GM18507 (cell line): Measurements from ENCODE around the gene FAM50B.
A peak's percentile ranks its signal among the peaks of the same experiment; 100 is the strongest.

ENCODE experiments used
- DNase-seq: peaks from one replicate; pipeline ENCODE4 v3.0.0; 2011; ENCODE audit warnings: low read depth; ENCODE audit not compliant: insufficient read length; ENCODE audit errors: extremely low spot score
- FAIRE-seq: peaks from 2 replicates; lab custom pipeline; 2011; peaks lifted over from hg19 to GRCh38; lab: Jason Lieb, UNC

The FAM50B gene, protein sequence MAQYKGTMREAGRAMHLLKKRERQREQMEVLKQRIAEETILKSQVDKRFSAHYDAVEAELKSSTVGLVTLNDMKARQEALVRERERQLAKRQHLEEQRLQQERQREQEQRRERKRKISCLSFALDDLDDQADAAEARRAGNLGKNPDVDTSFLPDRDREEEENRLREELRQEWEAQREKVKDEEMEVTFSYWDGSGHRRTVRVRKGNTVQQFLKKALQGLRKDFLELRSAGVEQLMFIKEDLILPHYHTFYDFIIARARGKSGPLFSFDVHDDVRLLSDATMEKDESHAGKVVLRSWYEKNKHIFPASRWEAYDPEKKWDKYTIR

DNA sequence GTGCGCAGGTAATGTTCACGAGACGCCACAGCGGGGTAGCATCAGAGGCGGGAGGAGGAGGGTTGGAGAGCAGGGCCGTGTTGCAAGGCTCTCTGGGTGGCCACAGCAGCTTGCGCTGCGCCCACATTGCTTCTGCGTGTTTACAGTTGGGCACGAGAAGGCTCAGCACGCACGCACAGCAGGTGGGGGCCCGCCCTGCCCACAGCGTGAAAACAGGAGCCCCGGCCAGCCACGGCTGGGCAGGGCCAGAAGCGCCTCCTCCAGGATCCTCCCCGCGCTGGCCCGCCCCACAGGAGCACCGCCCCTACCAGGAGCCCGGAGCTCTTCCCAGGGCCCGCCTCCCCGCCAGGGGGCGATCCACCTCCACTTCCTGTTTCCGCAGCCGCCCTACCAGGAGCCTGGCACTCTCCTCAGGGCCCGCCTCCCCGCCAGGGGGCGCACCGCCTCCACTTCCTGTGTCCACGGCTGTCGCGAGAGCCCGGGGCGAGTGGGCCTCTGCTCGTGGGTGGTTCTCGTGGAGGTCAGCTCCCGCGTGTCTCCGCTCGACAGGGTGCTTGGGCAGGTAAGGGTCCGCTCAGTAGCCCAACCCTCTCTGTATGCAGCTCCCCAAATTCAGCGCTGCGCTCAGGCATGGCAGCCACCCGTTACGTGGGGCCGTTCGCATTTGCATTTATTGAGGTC, at the start of gene FAM50B:
Gene FAM50B, plus strand, starts transcription at position 449 of the 681 bp plus-strand sequence. CDS start 439 bp downstream, outside the sequence.
- DNase-seq (peak; percentile 62), FAIRE-seq (peak; percentile 5)

DNA sequence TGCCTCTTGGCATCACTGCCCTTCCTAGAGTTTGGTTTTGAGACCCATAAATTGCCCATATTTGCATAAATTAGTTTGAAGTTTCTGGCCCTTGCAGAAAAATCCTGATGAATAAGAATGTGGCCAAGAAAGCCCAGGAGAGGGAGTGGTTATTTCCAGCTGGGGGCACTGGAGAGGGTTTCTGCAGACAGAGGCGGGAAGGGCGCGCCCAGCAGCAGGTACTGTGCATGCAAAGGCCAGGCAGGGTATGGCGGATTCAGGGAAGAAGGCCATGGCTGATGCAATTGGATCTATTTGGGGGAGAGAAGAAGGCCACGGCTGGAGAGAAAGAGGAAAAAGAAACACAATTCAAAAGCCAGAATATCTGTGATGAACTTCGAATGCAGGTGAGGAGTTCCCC, 49.5 kb upstream of the FAM50B start:
- FAIRE-seq (no peak), DNase-seq (no peak)

DNA sequence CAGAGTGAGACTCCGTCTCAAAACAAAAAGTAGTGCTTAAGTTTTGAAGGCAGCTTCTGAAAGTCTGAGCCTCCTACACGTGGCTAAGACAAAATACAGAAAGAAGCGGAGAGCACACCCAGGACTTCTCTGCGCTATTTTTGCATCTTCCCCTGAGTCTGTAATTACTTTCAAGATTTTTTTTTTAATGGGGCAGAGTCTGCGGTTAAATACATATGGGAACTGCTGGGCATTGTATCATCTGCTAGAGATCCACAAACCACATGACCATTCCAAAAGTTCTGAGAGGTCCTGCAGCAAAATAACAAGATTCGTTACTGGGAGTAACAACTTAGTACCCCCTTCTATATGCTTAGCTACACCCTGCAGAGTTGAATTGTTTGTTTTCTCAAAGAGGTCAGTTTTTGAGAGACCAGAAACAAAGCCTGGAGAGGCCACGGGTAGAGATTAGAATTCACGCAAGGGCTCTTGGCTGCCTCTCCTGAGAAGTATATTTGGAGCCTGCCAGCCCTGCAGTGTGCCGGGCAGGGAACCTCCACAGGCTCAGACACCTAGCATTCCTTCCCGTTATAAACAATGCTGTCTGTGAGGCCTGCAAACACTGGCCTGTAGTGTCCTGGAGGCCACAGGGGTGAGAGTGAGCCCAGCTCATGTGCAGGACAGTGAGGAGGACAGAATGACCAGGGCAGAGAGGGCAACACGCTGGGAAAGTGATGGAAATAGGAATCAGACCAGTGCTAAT, 48.2 kb upstream of the FAM50B start:
- FAIRE-seq (no peak), DNase-seq (no peak)

DNA sequence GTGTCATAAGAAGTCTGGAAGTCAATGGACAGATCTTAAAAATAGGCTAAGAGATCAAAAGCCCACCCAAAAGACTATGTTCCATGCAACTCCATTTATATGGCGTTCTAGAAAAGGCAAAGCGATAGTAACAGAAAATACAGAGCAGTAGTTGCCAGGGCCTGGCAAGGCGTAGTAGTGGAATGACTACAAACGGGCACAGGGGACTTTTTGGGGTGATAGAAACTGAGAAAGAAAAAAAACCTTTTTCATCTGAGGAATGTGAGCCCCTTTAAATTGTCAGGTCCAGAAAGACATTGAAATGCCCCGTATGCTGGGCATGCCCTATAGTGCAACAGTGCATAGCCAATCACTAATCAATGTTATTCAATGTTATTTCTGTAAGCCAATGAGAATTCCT, 47.2 kb upstream of the FAM50B start:
- DNase-seq (no peak), FAIRE-seq (peak; percentile 12)

DNA sequence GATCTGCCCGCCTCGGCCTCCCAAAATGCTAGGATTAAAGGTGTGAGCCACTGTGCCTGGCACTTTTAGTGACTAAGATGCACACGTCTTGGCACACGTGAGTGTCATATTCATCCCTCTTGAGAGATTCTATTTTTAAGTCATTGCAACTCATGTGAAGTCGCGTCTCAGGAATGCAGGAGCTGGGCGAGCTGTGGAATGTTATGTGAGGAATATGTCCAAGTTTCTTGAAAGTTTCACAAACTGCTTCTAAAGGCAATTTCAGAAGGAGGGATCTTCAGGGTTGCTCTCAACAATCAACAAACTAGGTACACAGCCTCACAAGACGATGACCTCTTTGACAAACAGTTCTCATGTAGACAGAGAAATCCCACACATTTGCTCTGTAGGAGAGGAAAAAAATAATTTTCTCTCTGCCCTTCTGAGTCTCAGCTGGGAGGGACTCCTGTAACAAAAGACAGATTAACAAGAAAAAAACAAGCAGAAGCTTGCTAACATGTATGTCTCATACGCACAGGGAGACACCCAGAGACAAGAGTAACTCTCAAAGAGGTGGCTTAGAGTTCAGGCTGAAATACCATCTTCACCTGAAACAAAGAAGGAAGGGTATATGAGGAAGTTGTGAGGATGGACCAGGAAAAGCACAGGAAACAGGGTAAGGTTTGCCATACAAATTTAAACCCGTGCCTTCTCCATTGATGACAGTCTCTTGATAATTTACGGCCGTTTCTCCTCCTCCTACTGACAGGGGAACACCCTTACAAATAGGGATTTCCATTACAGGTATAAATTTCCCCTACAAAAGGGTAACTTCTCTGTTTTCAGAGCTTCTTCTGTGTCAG, 45.3 kb upstream of the FAM50B start:
- DNase-seq = no peak
- FAIRE-seq = no peak

DNA sequence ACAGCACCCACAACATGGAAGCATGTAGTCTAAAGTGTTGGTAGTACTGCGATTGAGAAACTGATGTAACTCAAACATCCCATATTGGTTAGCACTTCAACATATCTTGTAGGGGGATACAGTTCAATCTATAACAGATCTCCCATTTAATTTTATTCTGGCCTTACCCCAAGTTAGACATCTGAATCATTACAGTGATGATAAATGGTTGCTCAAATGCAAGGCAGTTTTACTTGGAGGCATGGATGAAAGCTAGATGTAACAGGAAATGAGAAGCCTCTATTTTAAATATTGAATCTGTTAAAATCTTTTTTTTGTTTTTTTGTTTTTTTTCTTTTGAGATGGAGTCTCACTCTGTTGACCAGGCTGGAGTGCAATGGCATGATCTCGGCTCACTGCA, 44.2 kb upstream of the FAM50B start:
- FAIRE-seq (no peak), DNase-seq (no peak)

DNA sequence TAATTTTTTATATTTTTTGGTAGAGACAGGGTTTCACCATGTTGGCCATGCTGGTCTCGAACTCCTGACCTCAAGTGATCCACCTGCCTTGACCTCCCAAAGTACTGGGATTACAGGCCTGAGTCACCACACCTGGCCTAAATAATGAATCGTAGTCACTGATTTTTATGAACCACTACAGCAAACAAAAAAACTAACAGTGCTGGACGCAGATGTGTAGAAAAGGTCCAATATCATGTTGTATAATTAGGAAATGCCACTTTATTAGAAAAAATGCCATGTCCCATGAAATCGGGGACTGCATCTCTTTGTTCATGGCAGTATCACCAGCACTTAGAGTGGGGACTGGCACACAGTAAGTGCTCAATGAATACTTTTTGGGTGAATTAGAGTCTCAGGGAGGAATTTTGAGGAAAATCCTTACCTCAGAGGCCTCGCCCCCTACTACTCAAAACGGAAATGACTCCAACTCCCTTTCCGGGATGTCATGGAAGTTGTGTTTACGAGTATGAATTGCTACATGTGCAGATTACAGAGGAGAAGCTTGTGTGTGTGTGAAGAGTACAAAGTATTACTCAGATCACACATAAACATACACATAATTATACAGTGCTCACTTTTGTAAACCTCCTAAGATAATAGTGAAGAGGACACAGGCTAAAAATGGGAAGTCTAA, 43.6 kb upstream of the FAM50B start:
- DNase-seq (no peak), FAIRE-seq (no peak)

DNA sequence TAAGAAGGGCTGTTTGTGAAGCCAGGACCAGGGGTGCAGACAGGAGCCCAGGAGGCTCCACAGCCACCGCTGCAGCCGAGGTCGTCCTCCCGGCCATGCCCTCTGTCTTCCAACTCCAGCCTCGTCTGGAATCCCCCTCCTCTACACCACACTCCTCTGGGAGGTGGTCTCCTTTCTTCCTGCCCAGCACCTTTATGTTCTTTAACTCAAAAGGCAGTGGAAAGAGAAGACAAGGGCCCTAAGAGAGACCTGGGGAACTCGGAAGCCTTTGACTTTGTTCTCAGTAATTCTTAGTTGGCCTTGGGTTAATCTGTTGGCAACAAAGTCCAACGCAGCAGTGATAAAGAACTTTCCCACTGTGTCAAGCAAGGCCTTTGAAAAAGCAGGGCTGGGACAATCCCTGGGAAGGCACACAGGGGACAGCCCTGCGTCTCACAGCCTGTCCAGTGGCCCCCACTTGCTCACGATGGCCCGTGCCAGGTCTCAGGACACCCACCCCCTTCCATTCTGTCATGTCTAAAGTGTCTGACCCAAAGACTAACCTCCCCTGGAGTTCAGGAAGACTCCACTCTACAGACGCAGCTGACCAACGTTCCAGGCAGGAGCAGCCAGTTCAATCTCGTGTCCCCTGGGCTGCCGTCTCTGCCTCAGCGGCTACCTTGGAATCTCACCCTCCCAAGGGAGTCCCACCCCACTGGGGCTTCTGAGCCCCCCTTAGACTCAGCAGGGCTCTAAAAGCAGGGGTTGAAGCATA, 42.8 kb upstream of the FAM50B start:
- FAIRE-seq = no peak

DNA sequence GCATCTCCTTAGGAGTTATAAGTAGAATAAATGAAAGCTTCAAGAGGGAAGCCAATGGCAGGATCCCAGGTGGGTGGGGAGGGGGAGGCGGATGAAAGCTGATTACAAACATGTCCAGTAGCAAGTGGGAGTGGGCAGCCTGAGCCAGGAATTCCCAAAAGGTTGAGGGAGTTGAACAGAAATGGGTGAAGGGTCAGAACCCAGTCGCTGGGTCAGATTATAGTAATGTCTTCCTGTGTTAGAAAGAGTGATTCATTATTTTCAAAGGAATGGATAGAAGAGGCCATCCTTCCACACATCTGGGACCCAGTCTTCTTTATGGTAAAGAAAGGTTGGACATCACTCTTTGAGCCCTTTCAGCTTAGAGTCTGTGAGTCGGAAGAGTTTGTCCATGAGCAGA, 41.0 kb upstream of the FAM50B start:
- no peak for DNase-seq
- FAIRE-seq = no peak

More for the DNA sequence above, 42.8 kb upstream of the FAM50B start:
- DNase-seq = no peak

DNA sequence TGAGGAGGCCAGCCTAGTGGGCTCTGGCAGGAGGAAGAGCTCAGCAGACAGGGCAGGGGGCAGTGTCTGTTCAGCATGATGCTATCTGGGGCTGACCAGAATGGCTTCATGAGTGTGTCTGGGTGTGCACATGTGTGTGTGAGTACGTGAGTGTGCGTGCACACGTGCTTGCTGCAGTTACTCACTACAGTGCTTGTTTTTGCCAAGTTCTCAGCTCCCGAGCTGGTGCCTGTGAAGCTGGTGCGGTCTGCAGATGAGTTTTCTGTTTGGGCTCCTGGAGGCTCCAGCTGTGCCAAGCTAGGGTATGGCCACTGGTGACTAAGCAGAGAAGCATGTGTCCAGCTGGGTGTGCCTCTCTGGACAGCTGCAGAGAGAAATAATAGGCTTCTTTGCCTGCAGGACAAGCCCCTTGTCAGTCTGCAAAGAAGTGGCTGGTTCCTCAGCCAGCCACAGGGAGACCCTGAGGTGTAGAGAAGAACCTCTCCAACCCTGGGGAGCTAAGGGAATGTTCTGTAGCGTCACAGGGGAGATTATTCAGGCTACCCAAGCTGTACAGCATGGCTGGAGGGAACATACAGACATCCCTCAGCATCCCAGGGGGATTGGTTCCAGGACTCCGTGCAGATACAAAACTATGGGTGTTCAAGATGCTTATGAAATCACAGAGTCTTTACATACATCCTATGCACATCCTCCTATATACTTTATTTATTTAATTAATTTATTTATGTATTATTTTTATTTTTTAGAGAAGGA, 40.2 kb upstream of the FAM50B start:
- no peak for FAIRE-seq
- no peak for DNase-seq

DNA sequence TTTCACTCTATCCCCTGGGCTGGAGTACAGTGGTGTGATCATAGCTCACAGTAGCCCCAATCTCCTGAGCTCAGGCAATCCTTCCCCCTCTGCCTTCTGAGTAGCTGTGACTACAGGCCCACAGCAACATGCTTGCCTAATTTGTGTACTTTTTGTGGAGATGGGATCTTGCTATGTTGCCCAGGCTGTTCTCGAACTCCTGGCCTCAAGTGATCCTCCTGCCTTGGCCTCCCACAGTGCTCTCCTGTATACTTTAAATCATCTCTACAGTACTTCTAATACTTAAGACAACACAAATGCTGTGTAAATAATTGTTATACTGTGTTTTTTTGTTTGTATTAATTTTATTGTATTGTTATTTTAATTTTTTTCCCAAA, 39.7 kb upstream of the FAM50B start:
- DNase-seq = no peak
- no peak for FAIRE-seq

DNA sequence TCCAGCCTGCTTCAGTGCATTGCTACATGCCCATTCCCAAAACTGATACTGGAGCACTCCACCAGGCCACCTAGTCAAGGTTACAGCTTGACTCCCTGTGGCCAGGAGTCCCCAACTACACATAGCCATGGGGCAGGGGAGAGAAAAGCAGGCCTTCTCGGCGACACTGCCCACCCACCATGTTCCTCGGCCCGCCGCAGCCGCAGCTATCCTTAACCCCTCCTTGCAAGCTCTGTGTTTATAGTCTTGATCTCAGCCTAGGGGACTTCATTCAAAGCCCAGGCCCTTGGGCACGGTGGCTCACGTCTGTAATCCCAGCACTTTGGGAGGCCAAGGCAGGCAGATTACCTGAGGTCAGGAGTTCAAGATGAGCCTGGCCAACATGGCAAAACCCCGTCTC, 39.2 kb upstream of the FAM50B start:
- FAIRE-seq = no peak

DNA sequence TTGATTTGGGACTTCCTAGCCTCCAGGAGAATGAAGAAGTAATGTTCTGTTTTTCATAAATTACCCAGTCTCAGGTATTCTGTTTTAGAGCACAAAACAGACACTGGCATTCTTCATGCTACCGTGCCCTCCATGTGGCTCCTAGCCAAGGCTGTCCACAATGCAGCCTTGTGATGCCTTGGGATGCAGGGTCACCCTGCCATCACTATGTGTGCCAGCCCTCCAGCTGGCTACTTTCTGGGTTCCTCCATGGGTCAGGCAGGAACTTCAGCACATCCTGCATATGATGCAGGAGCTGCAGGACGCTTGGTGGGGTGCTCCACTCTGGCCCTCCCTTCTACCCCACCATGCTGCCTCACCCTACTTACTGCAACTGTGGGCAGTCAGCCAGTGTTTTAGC, 38.0 kb upstream of the FAM50B start:
- DNase-seq (no peak), FAIRE-seq (no peak)

More for the DNA sequence above, 39.2 kb upstream of the FAM50B start:
- DNase-seq = no peak

DNA sequence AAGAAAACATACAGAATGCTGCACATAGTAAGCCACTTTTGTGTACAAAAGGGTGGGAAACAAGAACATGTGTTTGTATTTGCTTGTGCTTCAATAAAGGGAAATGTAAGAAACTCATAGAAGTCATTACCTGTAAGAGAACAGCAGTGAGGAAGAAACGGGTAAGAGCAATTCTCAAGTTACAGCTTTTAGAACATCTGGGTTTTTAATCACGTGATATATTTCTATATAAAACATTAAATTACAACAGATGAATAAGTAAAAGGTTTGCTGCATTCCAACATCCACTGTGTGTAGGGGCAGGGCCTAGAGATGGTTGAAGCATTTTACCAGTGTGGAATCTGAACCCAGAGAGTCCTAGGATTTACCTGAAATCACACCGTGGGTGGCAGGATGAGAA, 36.6 kb upstream of the FAM50B start:
- no peak for DNase-seq
- FAIRE-seq = no peak

DNA sequence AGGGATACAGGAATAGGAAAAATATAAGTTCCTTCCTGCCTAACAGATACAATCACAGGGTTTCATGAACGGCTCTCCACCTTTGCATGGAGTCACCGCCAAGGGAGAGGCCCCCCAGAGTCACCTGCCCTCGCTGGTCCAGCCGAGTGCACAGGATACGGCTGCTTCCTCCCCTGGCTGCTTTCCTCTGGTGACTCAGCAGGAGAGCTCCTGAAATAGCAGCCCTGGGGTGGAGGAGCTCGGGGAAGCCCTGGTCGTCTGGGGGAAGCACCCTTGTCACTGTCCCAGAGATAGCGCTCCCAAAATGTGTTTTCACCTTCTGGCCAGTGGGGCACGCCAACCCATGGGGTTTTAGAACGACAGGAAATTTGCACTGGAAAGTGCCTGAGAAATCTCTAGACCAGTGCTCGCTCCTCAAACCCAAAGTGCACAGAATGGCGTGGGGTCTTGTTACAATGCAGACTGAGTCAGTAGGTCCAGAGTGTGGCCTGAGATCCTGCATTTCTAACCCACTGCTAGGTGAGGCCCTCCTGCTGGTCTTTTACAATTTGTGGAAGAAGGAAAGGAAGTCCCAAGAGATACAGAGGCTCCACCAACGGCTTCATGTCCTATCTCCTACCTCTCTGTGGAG, 35.9 kb upstream of the FAM50B start:
- FAIRE-seq (no peak), DNase-seq (no peak)

DNA sequence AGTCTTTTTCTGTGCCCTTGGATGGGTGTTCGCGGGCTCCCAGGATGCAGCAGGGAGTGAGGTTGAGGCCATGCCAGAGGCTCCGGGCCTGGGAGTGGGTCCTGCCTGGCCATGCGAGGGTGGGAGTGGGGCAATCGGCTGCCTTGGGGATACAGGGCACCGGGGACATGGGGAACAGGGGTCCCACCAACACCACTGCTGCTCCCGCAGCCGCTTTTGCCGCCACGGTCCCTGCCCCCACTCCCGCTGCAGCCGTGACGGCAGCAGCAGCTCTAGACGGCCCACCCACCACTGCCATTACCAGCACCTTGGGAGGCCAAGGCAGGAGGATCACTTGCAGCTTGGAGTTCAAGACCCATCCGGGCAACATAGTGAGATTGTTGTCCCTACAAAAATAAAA, 35.3 kb upstream of the FAM50B start:
- no peak for FAIRE-seq

DNA sequence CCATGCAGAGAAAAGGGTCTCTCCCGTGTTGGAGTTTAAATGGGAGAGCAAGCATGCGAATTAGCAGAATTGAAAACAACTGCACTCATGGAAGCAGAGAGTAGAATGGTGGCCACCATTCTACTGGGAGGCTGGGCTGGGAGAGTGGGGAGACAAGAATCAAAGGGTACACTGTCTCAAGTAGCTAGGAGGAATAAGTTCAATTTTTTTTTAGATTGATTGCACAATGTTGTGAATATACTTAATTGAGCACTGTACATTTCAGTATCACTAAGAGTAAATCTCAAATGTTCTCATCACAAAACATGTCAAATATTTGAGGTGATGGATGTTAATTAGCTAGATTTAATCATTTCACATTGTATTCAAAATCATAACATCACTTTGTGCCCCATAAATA, 34.6 kb upstream of the FAM50B start:
- DNase-seq (no peak), FAIRE-seq (no peak)

More for the DNA sequence above, 35.3 kb upstream of the FAM50B start:
- no peak for DNase-seq
